HG03095 (cell line): ENCODE results near the gene ANKH.

Experiments
- ATAC-seq: cut with Tn5 transposase; IDR thresholded peaks from one replicate; pipeline ENCODE4 v1.9.1; 2021; ENCODE audit warnings: moderate library complexity; ENCODE audit not compliant: unreplicated experiment

The ANKH gene

GRCh38 chr5:14669975-14670374 lies 201.6 kb downstream of the ANKH start:
- no peak for ATAC-seq

GRCh38 chr5:14669415-14669814 lies 202.2 kb downstream of the ANKH start:
- ATAC-seq, result no peak

GRCh38 chr5:14668181-14668591 lies 203.4 kb downstream of the ANKH start:
- no peak for ATAC-seq

GRCh38 chr5:14667770-14668169 lies 203.8 kb downstream of the ANKH start:
- ATAC-seq, result no peak

- ATAC-seq, result no peak
Observed at GRCh38 chr5:14667290-14667689, 204.3 kb downstream of the ANKH start.

- ATAC-seq, result no peak
Observed at GRCh38 chr5:14666357-14666756, 205.2 kb downstream of the ANKH start.

- ATAC-seq, result peak; percentile 29
Observed at GRCh38 chr5:14665949-14666348, 205.6 kb downstream of the ANKH start.

GRCh38 chr5:14665101-14665822 lies 206.3 kb downstream of the ANKH start:
- ATAC-seq, result no peak

- ATAC-seq, result peak; percentile 55
Observed at GRCh38 chr5:14664270-14665100, 207.1 kb downstream of the ANKH start, which contains the start of gene OTULIN. Gene OTULIN (plus strand): TSS chr5:14664718. CDS start chr5:14664826, 108 bp downstream.

- no peak for ATAC-seq
Observed at GRCh38 chr5:14663734-14664269, 207.8 kb downstream of the ANKH start.

- no peak for ATAC-seq
Observed at GRCh38 chr5:14662721-14663260, 208.8 kb downstream of the ANKH start.

GRCh38 chr5:14660833-14661232 lies 210.7 kb downstream of the ANKH start:
- ATAC-seq, result no peak

- no peak for ATAC-seq
Observed at GRCh38 chr5:14659821-14660607, 211.6 kb downstream of the ANKH start.

- ATAC-seq, result no peak
Observed at GRCh38 chr5:14656898-14657297, 214.7 kb downstream of the ANKH start.

- no peak for ATAC-seq
Observed at GRCh38 chr5:14655146-14655741, 216.3 kb downstream of the ANKH start.
